Measurements from ENCODE around the gene KLHL33.

- TF ChIP-seq CTCF (IDR thresholded peaks at IDR 0.05; ENCODE audit: insufficient read depth, low read length, poor library complexity, severe bottlenecking) (no peak), EZH2phosphoT487 (conservative IDR thresholded peaks at IDR 0.05; ENCODE audit: low read length) (no peak)
Measured at GRCh38 chr14:20469890-20470602, 34.1 kb upstream of the KLHL33 start.

All from SU-DHL-6 (cell line).